IMR-90 (cell line): Measurements from ENCODE around the gene CELA2A. TPM values are rescaled to one million over a fixed set of nuclear protein-coding genes. Genes with fewer than 3 reads are reported as not detected.

Source experiments
- ATAC-seq: fragments of 200-7000 bp; cut with Tn5 transposase; 2 replicates; pipeline ENCODE4 v1.9.1; 2020; ENCODE audit warnings: low read depth, mild to moderate bottlenecking, moderate library complexity
- BruUV-seq: library from RNA; stranded (reverse); fragments of 400-500 nt; replicated peaks from 2 replicates; lab custom pipeline; 2021; lab: Mats Ljungman, UMichigan
- CTCF ChIA-PET: fragments of 300-600 bp; formaldehyde crosslinking; extraction: SDS; loops from one replicate; lab custom pipeline; 2021; ENCODE audit warnings: antibody characterized with exemption; lab: Yijun Ruan, JAX
- POLR2A ChIA-PET: fragments of 300-600 bp; sonication (Branson Sonifier 250); formaldehyde crosslinking; loops from one replicate; lab custom pipeline; 2022; ENCODE audit warnings: antibody characterized with exemption; ENCODE audit not compliant: unreplicated experiment; lab: Charles Lee
- DNase-seq: peaks from one replicate; pipeline ENCODE4 v3.0.0; 2013
- H2AFZ ChIP-seq: replicated peaks from 2 replicates; pipeline ENCODE3; 2013; ENCODE audit warnings: low read length, mild to moderate bottlenecking; ENCODE audit not compliant: poor library complexity
- H2AK5ac ChIP-seq: 2 replicates; pipeline ENCODE4 v1.6.1; 2013; ENCODE audit warnings: low read depth, low read length, inconsistent platforms
- H2AK9ac ChIP-seq: replicated peaks from 2 replicates; pipeline ENCODE3; 2013; ENCODE audit warnings: mild to moderate bottlenecking, low read depth, low read length, moderate library complexity; ENCODE audit not compliant: poor library complexity
- H2BK120ac ChIP-seq: 2 replicates; pipeline ENCODE4 v1.6.1; 2013; ENCODE audit warnings: low read depth, low read length, inconsistent platforms
- H2BK15ac ChIP-seq: 3 replicates; pipeline ENCODE4 v1.6.1; 2013; ENCODE audit warnings: low read depth, low read length, inconsistent platforms
- H2BK20ac ChIP-seq: 2 replicates; pipeline ENCODE4 v1.6.1; 2013; ENCODE audit warnings: low read depth, mild to moderate bottlenecking, inconsistent platforms, low read length, moderate library complexity
- H2BK5ac ChIP-seq: 2 replicates; pipeline ENCODE4 v1.6.1; 2013; ENCODE audit warnings: mild to moderate bottlenecking, low read depth, low read length, inconsistent platforms; ENCODE audit not compliant: poor library complexity, severe bottlenecking
- H3K14ac ChIP-seq: replicated peaks from 2 replicates; pipeline ENCODE4 v1.6.1; 2013; ENCODE audit warnings: low read depth, low read length, inconsistent platforms
- H3K18ac ChIP-seq: 2 replicates; pipeline ENCODE4 v1.6.1; 2013; ENCODE audit warnings: low read depth, low read length, control low read depth
- H3K23ac ChIP-seq: 2 replicates; pipeline ENCODE4 v1.6.1; 2013; ENCODE audit warnings: low read depth, low read length, inconsistent platforms
- H3K27ac ChIP-seq: 2 replicates; pipeline ENCODE4 v1.5.1; 2013; ENCODE audit warnings: mild to moderate bottlenecking, control low read depth, low read length; ENCODE audit not compliant: insufficient read depth
- H3K27me3 ChIP-seq: 2 replicates; pipeline ENCODE4 v1.6.1; 2013; ENCODE audit warnings: low read length; ENCODE audit not compliant: control insufficient read depth, insufficient read depth
- H3K36me3 ChIP-seq: 2 replicates; pipeline ENCODE4 v1.6.1; 2013; ENCODE audit warnings: low read length, mixed read lengths; ENCODE audit not compliant: control insufficient read depth, insufficient read depth
- H3K4ac ChIP-seq: 2 replicates; pipeline ENCODE4 v1.6.1; 2013; ENCODE audit warnings: low read depth, low read length, inconsistent platforms
- H3K4me1 ChIP-seq: 2 replicates; pipeline ENCODE4 v1.6.1; 2013; ENCODE audit warnings: low read length, mixed read lengths; ENCODE audit not compliant: control insufficient read depth, insufficient read depth
- H3K4me2 ChIP-seq: 2 replicates; pipeline ENCODE4 v1.6.1; 2013; ENCODE audit warnings: low read depth, mild to moderate bottlenecking, control low read depth, low read length, moderate library complexity
- H3K4me3 ChIP-seq: 2 replicates; pipeline ENCODE4 v1.5.1; 2013; ENCODE audit warnings: low read depth, mild to moderate bottlenecking, control low read depth, low read length, moderate library complexity; ENCODE audit not compliant: insufficient read depth
- H3K56ac ChIP-seq: 2 replicates; pipeline ENCODE4 v1.6.1; 2013; ENCODE audit warnings: low read length, inconsistent platforms; ENCODE audit not compliant: insufficient read depth; ENCODE audit errors: extremely low read depth
- H3K79me1 ChIP-seq, 2 experiments: 2 replicates each; pipeline ENCODE4 v1.6.1; 2013; ENCODE audit warnings: low read length in 2 of 2, inconsistent platforms in 1 of 2, low read depth in 1 of 2
- H3K9ac ChIP-seq: 2 replicates; pipeline ENCODE4 v1.6.1; 2013; ENCODE audit warnings: low read depth, low read length, control low read depth
- H3K9me1 ChIP-seq: 2 replicates; pipeline ENCODE4 v1.6.1; 2013; ENCODE audit warnings: low read length, inconsistent platforms; ENCODE audit not compliant: insufficient read depth
- H3K9me3 ChIP-seq: 2 replicates; pipeline ENCODE4 v1.6.1; 2013; ENCODE audit warnings: low read length; ENCODE audit not compliant: control insufficient read depth, insufficient read depth
- H4K20me1 ChIP-seq: 2 replicates; pipeline ENCODE4 v1.6.1; 2013; ENCODE audit warnings: low read length, inconsistent platforms; ENCODE audit not compliant: insufficient read depth
- H4K5ac ChIP-seq: 2 replicates; pipeline ENCODE4 v1.6.1; 2013; ENCODE audit warnings: mild to moderate bottlenecking, low read depth, low read length, control low read depth
- H4K8ac ChIP-seq, 2 experiments: 2 replicates each; pipeline ENCODE4 v1.6.1; 2013; ENCODE audit warnings: low read depth in 2 of 2, low read length in 2 of 2, control low read depth in 1 of 2, inconsistent platforms in 1 of 2
- H4K91ac ChIP-seq: 2 replicates; pipeline ENCODE4 v1.6.1; 2013; ENCODE audit warnings: low read depth, low read length, inconsistent platforms; ENCODE audit not compliant: insufficient read depth
- CHD1 ChIP-seq: IDR thresholded peaks from 2 replicates; pipeline ENCODE4 v1.6.1; 2012; ENCODE audit warnings: low read depth, low read length, improper control_type of control experiment
- POLR2A ChIP-seq: IDR thresholded peaks from 2 replicates; pipeline ENCODE4 v1.6.1; 2012; ENCODE audit warnings: mild to moderate bottlenecking, low read depth, low read length
- WGBS, 2 experiments: methylation state at CpG; one replicate each; pipeline versions ENCODE4 v1.1.5 to v1.1.7; 2013; ENCODE audit warnings: missing lambda C conversion rate in 2 of 2; ENCODE audit not compliant: insufficient read length in 1 of 2; ENCODE audit errors: extremely low coverage in 2 of 2; 5-methylcytosine and 5-hydroxymethylcytosine counted together
- dilution Hi-C: fragments of 300-500 bp; cut with HindIII; formaldehyde crosslinking; loops from one replicate; pipeline ENCODE4 v1.14.3; 2018; ENCODE audit warnings: low sequenced_read_pairs; ENCODE audit not compliant: unreplicated experiment
- in situ Hi-C: fragments of 300-500 bp; cut with MboI; formaldehyde crosslinking; loops from 3 replicates; pipeline ENCODE4 v1.14.3; 2019; ENCODE audit warnings: low sequenced_read_pairs, inconsistent platforms, mixed read lengths
- intact Hi-C: fragments of 100-400 bp; cut with micrococcal nuclease; formaldehyde crosslinking; loops from 2 replicates; pipeline ENCODE4 v1.10.0; 2022
- polyA plus RNA-seq, 3 experiments: library from polyadenylated mRNA; depleted of rRNA; stranded (reverse); fragments of >200 nt; gene quantifications; 2 replicates each; pipeline ENCODE4 v1.2.3, GENCODE V29; 2012; ENCODE audit warnings: low replicate concordance in 1 of 3
- total RNA-seq: library from RNA; depleted of rRNA; stranded (reverse); fragments of >200 nt; gene quantifications from 2 replicates; pipeline ENCODE4 v1.2.3, GENCODE V29; 2012

Gene CELA2A
- total and polyA plus RNA-seq, 2 of the 4 experiments (the other 2 are of a cell fraction), result not detected

GRCh38 chr1:15435239-15436077 is 21.1 kb upstream of the CELA2A start:
- ChIA-PET CTCF (no interaction called here), POLR2A (no interaction called here)
- Histone ChIP-seq H2AFZ (peak overlapping the region; percentile 44), H2BK5ac (peak overlapping the region; percentile 23), H3K4me2 (no peak overlapping the region), H3K4me3 (no peak overlapping the region), H4K8ac (no peak overlapping the region), H3K14ac (no peak overlapping the region), H2BK120ac (no peak overlapping the region), H3K9me3 (no peaks in the 10 kb centered on the region), H3K56ac (no peak overlapping the region), H3K9ac (no peak overlapping the region), H3K27ac (no peak overlapping the region), H2AK5ac (peak overlapping the region; percentile 48), H3K18ac (no peak overlapping the region), H3K36me3 (no peaks in the 10 kb centered on the region), H4K91ac (no peak overlapping the region), H4K20me1 (peaks cover 7% of the 10 kb centered on the region; the same call in 1 of the 2 replicates), H2BK20ac (no peak overlapping the region), H3K4ac (no peak overlapping the region), H3K9me1 (peaks cover 9% of the 10 kb centered on the region), H3K79me1 (no peaks in the 10 kb centered on the region; a peak in 1 of 4 replicates), H4K5ac (no peak overlapping the region), H3K27me3 (no peaks in the 10 kb centered on the region), H2BK15ac (no peak overlapping the region), H2AK9ac (no peak overlapping the region), H3K23ac (no peak overlapping the region), H3K4me1 (peaks cover 13% of the 10 kb centered on the region)
- WGBS, 2 experiments, result 94% methylated on average over 12 of the region's 17 CpGs; no CpG with 5 or more reads in 1 of the 2 experiments
- TF ChIP-seq CHD1 (no peak), POLR2A (no peak)
- no TSS peak for BruUV-seq
- intact Hi-C loops (no loop called here), in situ Hi-C loops (no loop called here), dilution Hi-C loops (no loop called here)
- ATAC-seq (no peak), DNase-seq (no peak)
